AG04450 (cell line): ENCODE results near the gene KCTD18. TPM values are rescaled to one million over a fixed set of nuclear protein-coding genes. Genes with fewer than 3 reads are reported as not detected.

ENCODE experiments used
- CTCF ChIA-PET: fragments of 300-600, 350-600 bp; formaldehyde crosslinking; extraction: SDS; loops from one replicate; lab custom pipeline; 2022; ENCODE audit warnings: antibody characterized with exemption, inconsistent platforms; lab: Charles Lee
- POLR2A ChIA-PET: fragments of 350-600 bp; formaldehyde crosslinking; extraction: SDS; loops from one replicate; lab custom pipeline; 2021; ENCODE audit warnings: antibody characterized with exemption, inconsistent platforms; lab: Yijun Ruan, JAX
- DNase-seq: peaks from one replicate; pipeline ENCODE4 v3.0.0-alpha.2; 2011; ENCODE audit warnings: low read depth, low spot score
- H3K27ac ChIP-seq: one replicate; pipeline ENCODE4 v1.5.1; 2012; ENCODE audit warnings: low read depth, low read length, control low read depth
- H3K27me3 ChIP-seq: one replicate; pipeline ENCODE4 v1.6.0; 2012; ENCODE audit warnings: low read length; ENCODE audit not compliant: control insufficient read depth, insufficient read depth
- H3K4me3 ChIP-seq: 2 replicates; pipeline ENCODE4 v1.5.1; 2011; ENCODE audit warnings: mild to moderate bottlenecking, low read depth, low read length, control low read depth
- H3K9me3 ChIP-seq: 2 replicates; pipeline ENCODE4 v1.5.1; 2012; ENCODE audit warnings: low read length; ENCODE audit not compliant: control insufficient read depth, insufficient read depth
- polyA plus RNA-seq: library from polyadenylated mRNA; depleted of rRNA; stranded (reverse); fragments of >200 nt; gene quantifications from 2 replicates; pipeline ENCODE4 v1.2.3, GENCODE V29; 2011
- TF ChIP-seq, protein P1 (sequence below): IDR thresholded peaks from 2 replicates; pipeline ENCODE4 v1.5.1; 2011; ENCODE audit warnings: low read depth, low read length, control low read depth, inconsistent platforms

The KCTD18 gene
- polyA plus RNA-seq, 1 experiment = 13.8 TPM

DNA sequence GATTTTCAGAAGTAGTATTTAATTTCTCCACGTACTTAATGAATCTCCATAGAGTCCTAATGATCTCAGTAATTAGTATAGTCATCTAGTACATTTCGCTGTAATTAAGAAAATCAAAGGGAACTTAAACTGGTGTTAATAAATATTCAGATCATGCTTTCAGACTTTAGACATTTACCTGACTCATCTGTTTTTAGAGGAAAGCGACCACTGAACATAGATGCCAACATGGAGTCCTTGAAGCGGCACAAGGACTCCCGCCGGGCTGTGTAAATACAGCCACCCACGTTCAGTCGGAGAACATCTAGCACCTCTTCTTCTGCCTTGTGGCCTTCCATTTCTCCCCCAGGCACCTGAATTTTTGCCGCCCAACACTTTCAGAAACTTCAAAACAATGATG is 3.2 kb downstream of the KCTD18 start:
- POLR2A ChIA-PET = no interaction called here
- no peak overlapping the region for H3K4me3 ChIP-seq

DNA sequence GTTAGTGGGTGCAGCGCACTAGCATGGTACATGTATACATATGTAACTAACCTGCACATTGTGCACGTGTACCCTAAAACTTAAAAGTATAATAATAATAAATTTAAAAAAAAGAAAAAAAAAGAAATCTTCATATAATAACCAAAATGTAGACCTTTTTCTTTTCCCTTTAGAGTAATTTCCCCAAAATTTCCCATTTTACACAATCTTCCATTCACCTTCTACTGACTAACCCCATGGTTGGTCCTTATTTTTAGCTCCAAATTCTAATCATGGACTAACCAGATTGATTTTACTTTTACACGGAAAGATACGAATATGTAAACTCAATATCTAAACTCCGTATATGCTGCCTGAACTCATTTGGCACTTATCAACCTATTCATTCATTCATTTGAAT is 7.7 kb downstream of the KCTD18 start:
- no peaks in the 10 kb centered on the region for H3K9me3 ChIP-seq
- H3K4me3 ChIP-seq = no peak overlapping the region
- H3K27ac ChIP-seq = no peak overlapping the region
- DNase-seq = no peak
- TF ChIP-seq, protein P1, sequence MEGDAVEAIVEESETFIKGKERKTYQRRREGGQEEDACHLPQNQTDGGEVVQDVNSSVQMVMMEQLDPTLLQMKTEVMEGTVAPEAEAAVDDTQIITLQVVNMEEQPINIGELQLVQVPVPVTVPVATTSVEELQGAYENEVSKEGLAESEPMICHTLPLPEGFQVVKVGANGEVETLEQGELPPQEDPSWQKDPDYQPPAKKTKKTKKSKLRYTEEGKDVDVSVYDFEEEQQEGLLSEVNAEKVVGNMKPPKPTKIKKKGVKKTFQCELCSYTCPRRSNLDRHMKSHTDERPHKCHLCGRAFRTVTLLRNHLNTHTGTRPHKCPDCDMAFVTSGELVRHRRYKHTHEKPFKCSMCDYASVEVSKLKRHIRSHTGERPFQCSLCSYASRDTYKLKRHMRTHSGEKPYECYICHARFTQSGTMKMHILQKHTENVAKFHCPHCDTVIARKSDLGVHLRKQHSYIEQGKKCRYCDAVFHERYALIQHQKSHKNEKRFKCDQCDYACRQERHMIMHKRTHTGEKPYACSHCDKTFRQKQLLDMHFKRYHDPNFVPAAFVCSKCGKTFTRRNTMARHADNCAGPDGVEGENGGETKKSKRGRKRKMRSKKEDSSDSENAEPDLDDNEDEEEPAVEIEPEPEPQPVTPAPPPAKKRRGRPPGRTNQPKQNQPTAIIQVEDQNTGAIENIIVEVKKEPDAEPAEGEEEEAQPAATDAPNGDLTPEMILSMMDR = no peak
- ChIA-PET CTCF (interaction anchor here (0.7 kb wide), 1 partner anchor 13 kb away, joined by 4 read pairs; no protein-coding TSS in a partner anchor), POLR2A (no interaction called here)
- no peaks in the 10 kb centered on the region for H3K27me3 ChIP-seq

More for the DNA sequence above, 3.2 kb downstream of the KCTD18 start:
- TF ChIP-seq, protein P1 = no peak
- CTCF ChIA-PET = no interaction called here
- no peak for DNase-seq
- Histone ChIP-seq H3K9me3 (no peaks in the 10 kb centered on the region), H3K27ac (no peak overlapping the region), H3K27me3 (no peaks in the 10 kb centered on the region)

DNA sequence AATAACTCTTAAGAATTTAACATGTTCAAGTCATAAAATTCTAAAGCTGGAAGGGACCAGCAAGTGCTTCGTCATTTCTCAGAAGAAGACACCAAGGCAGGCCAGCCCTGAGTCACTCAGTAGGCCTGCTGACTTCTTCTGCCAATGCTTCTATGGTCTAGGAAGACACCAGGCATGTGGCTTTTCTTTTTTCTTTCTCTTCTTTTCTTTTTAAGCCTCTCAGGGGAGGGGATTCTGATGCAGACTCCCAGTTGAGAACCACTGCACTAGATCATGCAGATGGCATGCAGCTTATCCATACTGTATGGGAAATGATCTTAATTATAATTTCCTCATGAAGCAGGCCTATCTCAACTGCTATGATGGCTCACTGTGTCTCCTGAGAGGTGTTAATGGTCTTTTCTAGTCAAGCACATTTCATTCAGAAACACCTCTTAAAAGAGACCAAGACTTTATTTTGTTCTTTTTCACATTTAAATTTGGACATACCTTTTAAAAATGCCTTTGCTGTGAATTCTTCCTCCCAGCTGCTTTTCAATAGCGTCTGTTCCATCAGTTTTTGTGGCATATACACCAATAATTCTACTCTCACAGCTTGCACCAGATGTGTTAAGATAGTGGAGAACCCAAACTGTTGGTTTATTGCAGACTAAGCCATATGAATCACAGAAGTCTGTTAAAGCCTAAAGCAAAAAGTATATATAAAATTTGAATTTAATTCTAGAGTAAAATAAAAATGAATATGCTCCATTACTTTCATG is 11.3 kb downstream of the KCTD18 start:
- ChIA-PET POLR2A (no interaction called here), CTCF (interaction anchor here (0.9 to 1.2 kb wide), 2 partner anchors 19 to 525 kb away, joined by 3 to 4 read pairs; no protein-coding TSS in a partner anchor)
- no peak for DNase-seq
- Histone ChIP-seq H3K4me3 (no peak overlapping the region), H3K27me3 (no peaks in the 10 kb centered on the region), H3K27ac (no peak overlapping the region), H3K9me3 (no peaks in the 10 kb centered on the region)
- TF ChIP-seq, protein P1 = no peak

DNA sequence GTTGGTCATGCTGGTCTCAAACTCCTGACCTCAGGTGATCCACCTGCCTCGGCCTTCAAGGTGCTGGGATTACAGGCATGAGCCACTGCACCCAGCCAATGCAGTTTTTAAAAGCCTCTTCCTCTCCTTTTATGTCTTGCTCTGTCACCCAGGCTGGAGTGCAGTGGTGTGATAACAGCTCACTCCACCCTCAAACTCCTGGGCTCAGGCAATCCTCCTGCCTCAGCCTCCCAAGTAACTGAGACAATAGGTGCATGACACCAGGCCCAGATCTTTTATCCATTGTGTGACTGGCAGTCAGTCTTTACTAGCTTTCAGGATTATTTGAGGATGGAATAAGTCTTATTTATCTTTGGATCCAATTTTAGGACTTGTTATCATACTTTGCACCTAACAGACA is 13.2 kb downstream of the KCTD18 start:
- ChIA-PET POLR2A (no interaction called here), CTCF (interaction anchor here (1.5 kb wide), 1 partner anchor 13 kb away, joined by 4 read pairs; no protein-coding TSS in a partner anchor)
- TF ChIP-seq, protein P1 = no peak
- no peak overlapping the region for H3K27ac ChIP-seq
- H3K27me3 ChIP-seq = no peaks in the 10 kb centered on the region
- no peak overlapping the region for H3K4me3 ChIP-seq
- no peaks in the 10 kb centered on the region for H3K9me3 ChIP-seq
- no peak for DNase-seq

- TF ChIP-seq, protein P1 = no peak
- DNase-seq = no peak
- Histone ChIP-seq H3K4me3 (no peak overlapping the region), H3K9me3 (peaks cover 4% of the 10 kb centered on the region; the same call in 1 of the 2 replicates), H3K27me3 (no peaks in the 10 kb centered on the region), H3K27ac (no peak overlapping the region)
- ChIA-PET CTCF (interaction anchor here (1.0 to 1.2 kb wide), 3 partner anchors 10 to 210 kb away, joined by 3 to 6 read pairs (median 4); partner anchors contain the start of gene KCTD18), POLR2A (interaction anchor here (1.4 kb wide), 1 partner anchor 16 kb away, joined by 3 read pairs; the partner anchor contains the start of gene KCTD18)
These were observed 15.8 kb downstream of the KCTD18 start for GRCh38 chr2:200494048-200494447.
